Keratinocyte (primary cell): Measurements from ENCODE around the gene LHFPL3. TPM values are rescaled to one million over a fixed set of nuclear protein-coding genes. Genes with fewer than 3 reads are reported as not detected.

Source experiments
- DNase-seq: peaks from one replicate; pipeline ENCODE4 v3.0.0-alpha.2; 2011; ENCODE audit warnings: low read depth, missing footprints, low spot score
- FAIRE-seq: peaks from 2 replicates; lab custom pipeline; 2011; peaks lifted over from hg19 to GRCh38; lab: Jason Lieb, UNC
- H2AFZ ChIP-seq: 2 replicates; pipeline ENCODE4 v1.6.0; 2012; ENCODE audit warnings: low read length, control low read depth, inconsistent platforms; ENCODE audit not compliant: control insufficient read depth
- H3K27ac ChIP-seq: 2 replicates; pipeline ENCODE4 v1.5.1; 2011; ENCODE audit warnings: low read length; ENCODE audit not compliant: control insufficient read depth, insufficient read depth
- H3K27me3 ChIP-seq: 3 replicates; pipeline ENCODE4 v1.6.0; 2011; ENCODE audit warnings: low read length; ENCODE audit not compliant: control insufficient read depth, insufficient read depth; ENCODE audit errors: extremely low read depth
- H3K36me3 ChIP-seq, 2 experiments: 2 replicates in 1 of 2; 3 replicates in 1 of 2; pipeline ENCODE4 v1.5.1; 2011; ENCODE audit warnings: low read length in 2 of 2, mild to moderate bottlenecking in 1 of 2; ENCODE audit not compliant: control insufficient read depth in 2 of 2, insufficient read depth in 2 of 2; ENCODE audit errors: extremely low read depth in 1 of 2
- H3K4me1 ChIP-seq: 3 replicates; pipeline ENCODE4 v1.5.1; 2011; ENCODE audit warnings: low read length; ENCODE audit not compliant: control insufficient read depth, insufficient read depth; ENCODE audit errors: extremely low read depth
- H3K4me2 ChIP-seq: 3 replicates; pipeline ENCODE4 v1.6.0; 2011; ENCODE audit warnings: low read depth, low read length; ENCODE audit not compliant: control insufficient read depth, insufficient read depth; ENCODE audit errors: extremely low read depth
- H3K4me3 ChIP-seq, 3 experiments: fragments of 200-600 bp in 1 of 3; sonication (generic) in 1 of 3; 2 replicates in 2 of 3; 3 replicates in 1 of 3; pipeline ENCODE4 v1.5.1; 2011 to 2016; ENCODE audit warnings: low read length in 3 of 3, mild to moderate bottlenecking in 3 of 3, control low read depth in 2 of 3, inconsistent platforms in 1 of 3, low read depth in 1 of 3, mixed read lengths in 1 of 3, mixed run types in 1 of 3, moderate library complexity in 1 of 3; ENCODE audit not compliant: control insufficient read depth in 2 of 3, insufficient read depth in 2 of 3; ENCODE audit errors: extremely low read depth in 1 of 3
- H3K79me2 ChIP-seq: 2 replicates; pipeline ENCODE4 v1.6.0; 2012; ENCODE audit warnings: low read length; ENCODE audit not compliant: control insufficient read depth, insufficient read depth
- H3K9ac ChIP-seq: 3 replicates; pipeline ENCODE4 v1.6.0; 2011; ENCODE audit warnings: low read length; ENCODE audit not compliant: control insufficient read depth, insufficient read depth; ENCODE audit errors: extremely low read depth
- H3K9me1 ChIP-seq: 3 replicates; pipeline ENCODE4 v1.6.0; 2011; ENCODE audit warnings: low read length; ENCODE audit not compliant: control insufficient read depth, insufficient read depth; ENCODE audit errors: extremely low read depth
- H3K9me3 ChIP-seq: 2 replicates; pipeline ENCODE4 v1.5.1; 2012; ENCODE audit warnings: low read depth, low read length; ENCODE audit not compliant: control insufficient read depth
- H4K20me1 ChIP-seq: 3 replicates; pipeline ENCODE4 v1.6.0; 2011; ENCODE audit warnings: low read length; ENCODE audit not compliant: control insufficient read depth, insufficient read depth; ENCODE audit errors: extremely low read depth
- EZH2 ChIP-seq: IDR thresholded peaks from one replicate; pipeline ENCODE4 v1.6.1; 2012; ENCODE audit warnings: inconsistent platforms, mild to moderate bottlenecking, low read length, moderate library complexity
- dilution Hi-C: fragments of 300-500 bp; cut with MboI; formaldehyde crosslinking; loops from one replicate; pipeline ENCODE4 v1.7.0; 2020; ENCODE audit warnings: low sequenced_read_pairs; ENCODE audit not compliant: extremely low pct_ligation_motif_present
- polyA plus RNA-seq, 5 experiments: library from polyadenylated mRNA; depleted of rRNA in 3 of 5; stranded (reverse) in 3 of 5; stranded (forward) in 1 of 5; unstranded in 1 of 5; fragments of >200 nt; gene quantifications; 1 replicate in 1 of 5; 2 replicates in 3 of 5; 3 replicates in 1 of 5; pipeline versions ENCODE4 v1.2.1 to v1.2.3, GENCODE V29; 2011 to 2012; ENCODE audit warnings: missing spikeins in 2 of 5, low read depth in 1 of 5, low replicate concordance in 1 of 5
- TF ChIP-seq, protein P1 (sequence below), 3 experiments: IDR thresholded peaks in 1 of 3; conservative IDR thresholded peaks in 1 of 3; optimal IDR thresholded peaks in 1 of 3; 2 replicates in 2 of 3; 3 replicates in 1 of 3; pipeline versions ENCODE3 to v1.5.1; 2011; ENCODE audit warnings: low read length in 3 of 3, mild to moderate bottlenecking in 3 of 3, moderate library complexity in 2 of 3, control low read depth in 1 of 3, inconsistent platforms in 1 of 3; ENCODE audit not compliant: insufficient read depth in 2 of 3; ENCODE audit errors: extremely low read depth in 1 of 3

The LHFPL3 gene
- polyA plus RNA-seq, 1 donor (not counting 4 experiments of a cell fraction or from before 2014, with no cell fraction given) = not detected

DNA sequence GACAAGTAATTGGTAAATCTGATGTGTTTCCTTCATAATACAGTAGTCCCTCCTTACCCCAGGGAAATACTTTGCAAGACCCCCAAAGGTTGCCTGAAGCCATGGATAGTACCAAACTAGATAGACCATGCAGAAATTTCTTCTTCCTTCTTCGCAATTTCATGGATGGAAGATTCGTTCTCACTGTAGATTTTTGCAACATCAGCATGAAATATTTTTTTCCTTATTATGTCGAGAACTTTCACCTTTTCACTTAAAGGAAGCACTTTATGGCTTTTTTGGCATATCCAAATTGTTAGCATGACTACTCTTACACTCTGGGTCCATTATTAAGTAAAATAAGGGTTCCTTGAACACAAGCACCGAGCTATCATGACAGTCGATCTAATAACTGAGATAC is 333.2 kb downstream of the LHFPL3 start:
- Histone ChIP-seq H4K20me1 (no peaks in the 10 kb centered on the region), H2AFZ (no peak overlapping the region), H3K36me3 (no peaks in the 10 kb centered on the region), H3K9ac (no peak overlapping the region), H3K4me3 (no peak overlapping the region), H3K9me1 (no peaks in the 10 kb centered on the region), H3K4me1 (no peaks in the 10 kb centered on the region), H3K27ac (no peak overlapping the region), H3K79me2 (no peaks in the 10 kb centered on the region), H3K27me3 (no peaks in the 10 kb centered on the region), H3K4me2 (no peak overlapping the region), H3K9me3 (no peaks in the 10 kb centered on the region)
- dilution Hi-C loops = no loop called here
- no peak for TF ChIP-seq EZH2
- TF ChIP-seq, protein P1, sequence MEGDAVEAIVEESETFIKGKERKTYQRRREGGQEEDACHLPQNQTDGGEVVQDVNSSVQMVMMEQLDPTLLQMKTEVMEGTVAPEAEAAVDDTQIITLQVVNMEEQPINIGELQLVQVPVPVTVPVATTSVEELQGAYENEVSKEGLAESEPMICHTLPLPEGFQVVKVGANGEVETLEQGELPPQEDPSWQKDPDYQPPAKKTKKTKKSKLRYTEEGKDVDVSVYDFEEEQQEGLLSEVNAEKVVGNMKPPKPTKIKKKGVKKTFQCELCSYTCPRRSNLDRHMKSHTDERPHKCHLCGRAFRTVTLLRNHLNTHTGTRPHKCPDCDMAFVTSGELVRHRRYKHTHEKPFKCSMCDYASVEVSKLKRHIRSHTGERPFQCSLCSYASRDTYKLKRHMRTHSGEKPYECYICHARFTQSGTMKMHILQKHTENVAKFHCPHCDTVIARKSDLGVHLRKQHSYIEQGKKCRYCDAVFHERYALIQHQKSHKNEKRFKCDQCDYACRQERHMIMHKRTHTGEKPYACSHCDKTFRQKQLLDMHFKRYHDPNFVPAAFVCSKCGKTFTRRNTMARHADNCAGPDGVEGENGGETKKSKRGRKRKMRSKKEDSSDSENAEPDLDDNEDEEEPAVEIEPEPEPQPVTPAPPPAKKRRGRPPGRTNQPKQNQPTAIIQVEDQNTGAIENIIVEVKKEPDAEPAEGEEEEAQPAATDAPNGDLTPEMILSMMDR (optimal IDR thresholded peaks at IDR 0.05 in 1 of 3, IDR thresholded peaks at IDR 0.05 in 1 of 3, conservative IDR thresholded peaks at IDR 0.05 in 1 of 3; ENCODE audit: extremely low read depth in 1 of 3, insufficient read depth in 2 of 3, low read length in 3 of 3) = no peak
- DNase-seq = no peak
- FAIRE-seq = no peak

DNA sequence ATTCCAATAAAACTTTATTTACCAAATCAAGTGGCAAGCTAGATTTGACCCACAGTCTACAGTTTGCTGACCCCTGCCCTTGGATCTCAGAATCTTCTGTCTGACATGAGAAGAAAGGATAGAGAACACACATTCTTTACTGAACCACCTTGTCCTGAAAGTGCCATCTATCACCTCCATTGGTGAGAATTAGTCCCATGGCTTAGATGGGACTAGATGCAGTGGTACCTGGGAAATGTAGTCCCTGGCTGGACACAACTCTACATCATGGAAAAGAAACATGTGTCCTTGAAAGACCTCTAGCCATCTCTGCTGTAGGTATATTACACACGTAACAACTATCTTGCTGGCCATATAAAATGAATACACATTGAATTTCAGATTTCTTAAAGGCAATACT is 336.2 kb downstream of the LHFPL3 start:
- Histone ChIP-seq H3K36me3 (no peaks in the 10 kb centered on the region), H3K27me3 (no peaks in the 10 kb centered on the region), H3K79me2 (no peaks in the 10 kb centered on the region), H3K4me1 (no peaks in the 10 kb centered on the region), H4K20me1 (no peaks in the 10 kb centered on the region), H3K9ac (no peak overlapping the region), H2AFZ (no peak overlapping the region), H3K27ac (no peak overlapping the region), H3K4me3 (no peak overlapping the region), H3K9me3 (no peaks in the 10 kb centered on the region), H3K9me1 (no peaks in the 10 kb centered on the region), H3K4me2 (no peak overlapping the region)
- no peak for TF ChIP-seq EZH2
- TF ChIP-seq, protein P1 (optimal IDR thresholded peaks at IDR 0.05 in 1 of 3, IDR thresholded peaks at IDR 0.05 in 1 of 3, conservative IDR thresholded peaks at IDR 0.05 in 1 of 3; ENCODE audit: extremely low read depth in 1 of 3, insufficient read depth in 2 of 3, low read length in 3 of 3) = no peak
- DNase-seq = no peak
- no peak for FAIRE-seq
- dilution Hi-C loops = no loop called here
